Mucosa of descending colon (tissue), 3 donors: ENCODE data around the gene SLC18A3. TPM values are rescaled to one million over a fixed set of nuclear protein-coding genes. Genes with fewer than 3 reads are reported as not detected.

Experiments
- ATAC-seq: fragments of 200-7000 bp; cut with Tn5 transposase; one replicate; pipeline ENCODE4 v1.9.1; 2020; ENCODE audit warnings: mild to moderate bottlenecking, moderate library complexity
- DNase-seq, 3 donors: peaks; one replicate each; pipeline ENCODE4 v3.0.0-alpha.2; 2020
- H3K36me3 ChIP-seq: fragments of 200-600 bp; one replicate; pipeline ENCODE4 v1.8.0; 2021; ENCODE audit warnings: low read depth, mild to moderate bottlenecking
- H3K4me1 ChIP-seq: fragments of 200-600 bp; one replicate; pipeline ENCODE4 v1.8.0; 2021; ENCODE audit warnings: low read depth, mild to moderate bottlenecking
- H3K4me3 ChIP-seq: fragments of 200-600 bp; one replicate; pipeline ENCODE4 v1.8.0; 2021; ENCODE audit warnings: mild to moderate bottlenecking
- H3K9me3 ChIP-seq: fragments of 200-600 bp; one replicate; pipeline ENCODE4 v1.8.0; 2021; ENCODE audit warnings: mild to moderate bottlenecking
- intact Hi-C, 2 donors: fragments of 100-400 bp; cut with DNase I in 1 of 2; cut with micrococcal nuclease in 1 of 2; formaldehyde crosslinking; loops; one replicate each; pipeline versions ENCODE4 v1.11.0 to v1.11.1; 2022; cut with DNase I, micrococcal nuclease
- total RNA-seq, 3 donors: library from RNA; stranded (reverse); fragmentation: NEBNext Ultra II Directional in 2 of 3; extraction: Animal tissue kit (Norgen Biotek cat#: 25700) in 2 of 3; gene quantifications; one replicate each; pipeline versions ENCODE4 v1.2.1 to v1.2.4, GENCODE V29; 2021 to 2023
- TF ChIP-seq, protein P1 (sequence below): fragments of 200-600 bp; IDR thresholded peaks from one replicate; pipeline ENCODE4 v1.8.0; 2022; ENCODE audit warnings: antibody characterized with exemption, mild to moderate bottlenecking
- donor health status: DM: no; HTN: no; CAD: no; lungs with moderate emphysema.
- donor health status: DM: no; HTN: no; CAD: no.
- donor health status: DM: no; HTN: yes; CAD: no.

Gene SLC18A3
- total RNA-seq, 3 donors from 2014 or later = 1.6 TPM; not detected in 2

- ATAC-seq (no peak), DNase-seq (no peak)
- TF ChIP-seq, protein P1, sequence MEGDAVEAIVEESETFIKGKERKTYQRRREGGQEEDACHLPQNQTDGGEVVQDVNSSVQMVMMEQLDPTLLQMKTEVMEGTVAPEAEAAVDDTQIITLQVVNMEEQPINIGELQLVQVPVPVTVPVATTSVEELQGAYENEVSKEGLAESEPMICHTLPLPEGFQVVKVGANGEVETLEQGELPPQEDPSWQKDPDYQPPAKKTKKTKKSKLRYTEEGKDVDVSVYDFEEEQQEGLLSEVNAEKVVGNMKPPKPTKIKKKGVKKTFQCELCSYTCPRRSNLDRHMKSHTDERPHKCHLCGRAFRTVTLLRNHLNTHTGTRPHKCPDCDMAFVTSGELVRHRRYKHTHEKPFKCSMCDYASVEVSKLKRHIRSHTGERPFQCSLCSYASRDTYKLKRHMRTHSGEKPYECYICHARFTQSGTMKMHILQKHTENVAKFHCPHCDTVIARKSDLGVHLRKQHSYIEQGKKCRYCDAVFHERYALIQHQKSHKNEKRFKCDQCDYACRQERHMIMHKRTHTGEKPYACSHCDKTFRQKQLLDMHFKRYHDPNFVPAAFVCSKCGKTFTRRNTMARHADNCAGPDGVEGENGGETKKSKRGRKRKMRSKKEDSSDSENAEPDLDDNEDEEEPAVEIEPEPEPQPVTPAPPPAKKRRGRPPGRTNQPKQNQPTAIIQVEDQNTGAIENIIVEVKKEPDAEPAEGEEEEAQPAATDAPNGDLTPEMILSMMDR = no peak
- H3K4me1 ChIP-seq = no peaks in the 10 kb centered on the region
- no peaks in the 10 kb centered on the region for H3K36me3 ChIP-seq
- H3K4me3 ChIP-seq = no peak overlapping the region
- intact Hi-C loops = no loop called here
- peaks cover 2% of the 10 kb centered on the region for H3K9me3 ChIP-seq
Measured at GRCh38 chr10:49569031-49569631, 41.0 kb upstream of the SLC18A3 start.

DNA sequence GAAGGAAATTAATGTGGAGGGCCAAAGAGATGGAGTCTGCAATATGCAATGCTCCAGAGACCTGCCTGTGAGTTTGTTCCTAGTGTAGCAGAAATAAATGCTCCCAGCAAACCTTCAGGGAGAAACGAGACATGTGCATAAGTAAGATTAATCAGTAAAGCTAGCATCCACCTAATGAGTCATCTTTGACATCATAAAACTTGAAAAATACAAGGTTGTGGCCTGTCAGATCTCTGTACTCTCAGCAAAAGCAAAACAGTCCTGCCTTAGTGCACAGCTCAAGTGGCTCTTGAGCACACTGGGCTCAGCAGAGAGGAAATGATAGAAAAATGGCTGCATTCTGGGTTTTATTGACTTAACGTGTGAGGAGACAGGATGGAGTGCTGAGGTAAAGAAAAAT, 38.7 kb upstream of the SLC18A3 start:
- H3K36me3 ChIP-seq = no peaks in the 10 kb centered on the region
- no peaks in the 10 kb centered on the region for H3K4me1 ChIP-seq
- intact Hi-C loops = no loop called here
- ATAC-seq (no peak), DNase-seq (no peak)
- H3K9me3 ChIP-seq = peaks cover 2% of the 10 kb centered on the region
- TF ChIP-seq, protein P1 = no peak
- H3K4me3 ChIP-seq = no peak overlapping the region

DNA sequence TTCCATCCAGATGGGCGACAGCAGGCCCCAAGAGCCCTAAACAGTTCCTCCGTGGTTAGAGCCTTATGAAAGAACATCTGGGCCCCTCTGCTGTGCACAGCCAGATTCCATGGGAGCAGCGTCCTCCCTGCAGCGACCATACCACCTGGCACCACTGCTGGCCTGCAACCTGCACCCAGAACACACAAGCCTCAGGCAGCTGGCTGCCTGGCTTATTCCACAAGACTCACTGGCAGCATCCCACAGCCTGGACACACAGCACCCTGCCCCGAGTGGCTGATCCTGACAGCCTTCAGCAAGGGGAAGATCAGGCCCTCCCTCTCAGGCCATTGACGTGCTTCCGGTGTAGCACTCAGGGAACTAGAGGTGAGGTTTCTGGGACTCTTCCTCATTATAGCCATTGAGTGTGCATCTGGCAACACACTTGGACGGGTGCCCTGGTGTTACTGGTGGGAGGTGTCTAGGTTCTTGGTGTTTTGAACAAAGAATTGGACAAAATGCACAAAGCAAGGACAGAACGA, 37.5 kb upstream of the SLC18A3 start:
- Histone ChIP-seq H3K9me3 (peaks cover 2% of the 10 kb centered on the region), H3K4me3 (no peak overlapping the region), H3K36me3 (no peaks in the 10 kb centered on the region), H3K4me1 (no peaks in the 10 kb centered on the region)
- DNase-seq = no peak
- TF ChIP-seq, protein P1 = no peak
- intact Hi-C loops = no loop called here
- ATAC-seq = no peak

- Histone ChIP-seq H3K9me3 (no peaks in the 10 kb centered on the region), H3K4me1 (no peaks in the 10 kb centered on the region), H3K4me3 (no peak overlapping the region), H3K36me3 (no peaks in the 10 kb centered on the region)
- no peak for ATAC-seq
- TF ChIP-seq, protein P1 = no peak
- no peak for DNase-seq
- intact Hi-C loops = no loop called here
Measured at GRCh38 chr10:49575489-49576072, 34.5 kb upstream of the SLC18A3 start.

- TF ChIP-seq, protein P1 = no peak
- intact Hi-C loops = no loop called here
- no peaks in the 10 kb centered on the region for H3K9me3 ChIP-seq
Measured at GRCh38 chr10:49577182-49577925, 32.8 kb upstream of the SLC18A3 start.

More at GRCh38 chr10:49577182-49577925, 32.8 kb upstream of the SLC18A3 start:
- ATAC-seq (no peak), DNase-seq (no peak)
- Histone ChIP-seq H3K4me3 (no peak overlapping the region), H3K4me1 (no peaks in the 10 kb centered on the region), H3K36me3 (no peaks in the 10 kb centered on the region)
